ENCODE results near the gene ARHGAP36.

ARHGAP36 gene

GRCh38 chrX:131073607-131074006, 15.5 kb downstream of the ARHGAP36 start:
- no peak for DNase-seq

GRCh38 chrX:131081772-131082740, 23.9 kb downstream of the ARHGAP36 start:
- DNase-seq: no peak

DNA sequence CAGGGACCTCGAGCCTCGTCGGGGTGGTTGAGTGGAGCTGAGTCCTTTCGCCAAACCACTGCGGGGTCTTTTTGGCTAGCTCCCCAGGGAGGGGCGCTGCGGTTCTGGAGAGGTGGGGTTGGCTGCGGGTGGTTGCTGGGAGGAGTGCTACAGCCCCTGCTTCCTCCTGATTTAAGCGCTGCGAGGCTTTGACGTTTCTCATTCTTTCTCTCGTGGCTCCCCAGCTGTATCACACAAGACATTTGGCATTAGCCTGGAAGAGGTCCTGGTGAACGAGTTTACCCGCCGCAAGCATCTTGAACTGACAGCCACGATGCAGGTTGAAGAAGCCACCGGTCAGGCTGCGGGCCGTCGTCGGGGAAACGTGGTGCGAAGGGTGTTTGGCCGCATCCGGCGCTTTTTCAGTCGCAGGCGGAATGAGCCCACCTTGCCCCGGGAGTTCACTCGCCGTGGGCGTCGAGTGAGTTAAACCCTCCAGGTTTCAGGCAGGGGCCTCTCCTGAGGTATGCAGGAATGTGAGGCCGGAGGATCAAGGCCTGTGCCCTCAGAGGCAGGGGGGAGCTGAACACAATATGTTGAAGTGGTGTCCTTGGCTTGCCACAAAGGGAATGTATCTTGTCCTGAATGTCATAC, 25.5 kb downstream of the ARHGAP36 start:
- no peak for DNase-seq

- no peak for DNase-seq
Observed at GRCh38 chrX:131084145-131084544, 26.0 kb downstream of the ARHGAP36 start.

- no peak for DNase-seq
Observed at GRCh38 chrX:131136776-131137175, 78.6 kb downstream of the ARHGAP36 start.

DNA sequence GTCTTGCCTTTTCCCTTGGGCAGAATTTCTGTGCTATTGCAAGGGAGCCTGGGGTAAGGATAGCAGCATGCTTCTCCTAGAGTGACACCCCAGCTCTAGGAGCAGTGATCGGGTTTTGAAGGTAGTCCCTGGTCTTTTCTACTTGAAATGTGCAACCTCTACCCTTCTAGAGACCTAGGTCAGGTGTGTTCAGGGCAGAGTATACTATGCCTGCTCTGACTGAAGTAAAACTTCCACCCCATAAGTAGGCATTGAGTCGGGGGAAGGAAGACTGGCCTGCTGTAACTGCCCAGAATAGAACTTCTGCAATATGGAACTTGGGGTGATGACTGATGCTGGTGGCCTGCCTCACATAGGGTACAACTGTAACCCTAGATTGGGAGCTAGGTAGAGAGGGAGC, 80.9 kb downstream of the ARHGAP36 start:
- no peak for DNase-seq

Measured in activated CD4-positive, alpha-beta T cell treated with anti-CD3 and anti-CD28 coated beads for 4 hours (primary cell).